H9 (cell line): ENCODE measurements around the gene SPEG. TPM values are rescaled to one million over a fixed set of nuclear protein-coding genes. Genes with fewer than 3 reads are reported as not detected.

Experiments
- DNase-seq: peaks from one replicate; pipeline ENCODE4 v3.0.0-alpha.2; 2017
- H2AFZ ChIP-seq: one replicate; pipeline ENCODE4 v1.6.1; 2013; ENCODE audit warnings: mild to moderate bottlenecking, low read length, control low read depth, moderate library complexity
- H2AK5ac ChIP-seq: 2 replicates; pipeline ENCODE4 v1.6.1; 2013; ENCODE audit warnings: low read length, control low read depth, mixed read lengths; ENCODE audit not compliant: insufficient read length
- H2BK120ac ChIP-seq: one replicate; pipeline ENCODE4 v1.6.1; 2013; ENCODE audit warnings: low read depth, mild to moderate bottlenecking, low read length, control low read depth, inconsistent platforms; ENCODE audit not compliant: poor library complexity, severe bottlenecking
- H2BK12ac ChIP-seq: 2 replicates; pipeline ENCODE4 v1.6.1; 2013; ENCODE audit warnings: low read length, control low read depth, mixed read lengths, low read depth; ENCODE audit not compliant: insufficient read length
- H2BK15ac ChIP-seq: 2 replicates; pipeline ENCODE4 v1.6.1; 2013; ENCODE audit warnings: low read depth, low read length, control low read depth
- H2BK20ac ChIP-seq: one replicate; pipeline ENCODE4 v1.6.1; 2013; ENCODE audit warnings: low read depth, mild to moderate bottlenecking, low read length, control low read depth, inconsistent platforms; ENCODE audit not compliant: poor library complexity, severe bottlenecking
- H2BK5ac ChIP-seq: 2 replicates; pipeline ENCODE4 v1.6.1; 2013; ENCODE audit warnings: low read length, control low read depth, mixed read lengths; ENCODE audit not compliant: insufficient read length
- H3K14ac ChIP-seq: 2 replicates; pipeline ENCODE4 v1.6.1; 2013; ENCODE audit warnings: low read length, control low read depth; ENCODE audit not compliant: insufficient read depth
- H3K18ac ChIP-seq: 2 replicates; pipeline ENCODE4 v1.6.1; 2013; ENCODE audit warnings: low read depth, mild to moderate bottlenecking, mixed read lengths, low read length, control low read depth; ENCODE audit not compliant: insufficient read length
- H3K23ac ChIP-seq: 2 replicates; pipeline ENCODE4 v1.6.1; 2013; ENCODE audit warnings: low read length, control low read depth, mixed read lengths, low read depth; ENCODE audit not compliant: insufficient read length
- H3K23me2 ChIP-seq: 2 replicates; pipeline ENCODE4 v1.6.1; 2013; ENCODE audit warnings: low read depth, mild to moderate bottlenecking, mixed read lengths, low read length, control low read depth; ENCODE audit not compliant: insufficient read length, poor library complexity, severe bottlenecking
- H3K27ac ChIP-seq: 2 replicates; pipeline ENCODE4 v1.5.1; 2013; ENCODE audit warnings: low read length, control low read depth, mixed read lengths, low read depth; ENCODE audit not compliant: insufficient read length
- H3K27me3 ChIP-seq: 2 replicates; pipeline ENCODE4 v1.6.1; 2013; ENCODE audit warnings: low read length, control low read depth, inconsistent platforms; ENCODE audit not compliant: insufficient read depth
- H3K4ac ChIP-seq: 2 replicates; pipeline ENCODE4 v1.6.1; 2013; ENCODE audit warnings: low read depth, mild to moderate bottlenecking, control low read depth, inconsistent platforms, low read length, moderate library complexity
- H3K4me1 ChIP-seq: 2 replicates; pipeline ENCODE4 v1.6.1; 2013; ENCODE audit warnings: low read length, control low read depth, inconsistent platforms; ENCODE audit not compliant: insufficient read depth
- H3K4me2 ChIP-seq: 2 replicates; pipeline ENCODE4 v1.6.1; 2013; ENCODE audit warnings: low read length, control low read depth, mixed read lengths; ENCODE audit not compliant: insufficient read length, insufficient read depth
- H3K56ac ChIP-seq: 2 replicates; pipeline ENCODE4 v1.6.1; 2013; ENCODE audit warnings: low read depth, mild to moderate bottlenecking, mixed read lengths, low read length, control low read depth; ENCODE audit not compliant: insufficient read length
- H3K79me1 ChIP-seq: 2 replicates; pipeline ENCODE4 v1.6.1; 2013; ENCODE audit warnings: low read depth, mild to moderate bottlenecking, moderate library complexity, low read length, control low read depth, inconsistent platforms; ENCODE audit not compliant: insufficient read depth, poor library complexity, severe bottlenecking
- H3K79me2 ChIP-seq: 2 replicates; pipeline ENCODE4 v1.6.1; 2013; ENCODE audit warnings: low read length, control low read depth, inconsistent platforms; ENCODE audit not compliant: insufficient read depth
- H3K9ac ChIP-seq: 2 replicates; pipeline ENCODE4 v1.6.1; 2013; ENCODE audit warnings: low read length, control low read depth, mixed read lengths; ENCODE audit not compliant: insufficient read length; ENCODE audit errors: extremely low read depth
- H3K9me3 ChIP-seq: one replicate; pipeline ENCODE4 v1.6.1; 2013; ENCODE audit warnings: low read depth, low read length, inconsistent platforms; ENCODE audit not compliant: control insufficient read depth
- H3T11ph ChIP-seq: one replicate; pipeline ENCODE4 v1.6.1; 2013; ENCODE audit warnings: mild to moderate bottlenecking, low read length, control low read depth, inconsistent platforms
- H4K20me1 ChIP-seq: one replicate; pipeline ENCODE4 v1.6.1; 2013; ENCODE audit not compliant: control insufficient read depth, insufficient read length, insufficient read depth
- H4K5ac ChIP-seq: 2 replicates; pipeline ENCODE4 v1.6.1; 2013; ENCODE audit warnings: low read depth, mild to moderate bottlenecking, mixed read lengths, low read length, control low read depth; ENCODE audit not compliant: insufficient read length
- H4K8ac ChIP-seq: replicated peaks from 2 replicates; pipeline ENCODE4 v1.6.1; 2013; ENCODE audit warnings: low read length, control low read depth, mixed read lengths, low read depth; ENCODE audit not compliant: insufficient read length
- H4K91ac ChIP-seq: 2 replicates; pipeline ENCODE4 v1.6.1; 2013; ENCODE audit warnings: low read depth, mild to moderate bottlenecking, moderate library complexity, mixed read lengths, low read length, control low read depth; ENCODE audit not compliant: insufficient read length
- H3K27ac Mint-ChIP-seq, 3 experiments: 2 replicates in 2 of 3; 3 replicates in 1 of 3; pipeline ENCODE4 v1.8.0; 2020 to 2021; ENCODE audit warnings: mixed read lengths in 3 of 3, mild to moderate bottlenecking in 1 of 3, moderate library complexity in 1 of 3
- H3K27me3 Mint-ChIP-seq: 2 replicates; pipeline ENCODE4 v1.8.0; 2021; ENCODE audit warnings: low read depth, mild to moderate bottlenecking, moderate library complexity, mixed read lengths
- H3K36me3 Mint-ChIP-seq, 3 experiments: 2 replicates in 2 of 3; 3 replicates in 1 of 3; pipeline ENCODE4 v1.8.0; 2020 to 2021; ENCODE audit warnings: low read depth in 3 of 3, mixed read lengths in 3 of 3; ENCODE audit not compliant: insufficient read depth in 1 of 3
- H3K4me1 Mint-ChIP-seq, 2 experiments: 2 replicates each; pipeline ENCODE4 v1.8.0; 2020; ENCODE audit warnings: mixed read lengths in 2 of 2
- H3K4me3 Mint-ChIP-seq, 2 experiments: 2 replicates in 1 of 2; 3 replicates in 1 of 2; pipeline ENCODE4 v1.8.0; 2020 to 2021; ENCODE audit warnings: mild to moderate bottlenecking in 2 of 2, mixed read lengths in 2 of 2, moderate library complexity in 1 of 2
- H3K9me3 Mint-ChIP-seq, 2 experiments: 2 replicates in 1 of 2; 3 replicates in 1 of 2; pipeline ENCODE4 v1.8.0; 2020; ENCODE audit warnings: mild to moderate bottlenecking in 2 of 2, mixed read lengths in 2 of 2, moderate library complexity in 1 of 2
- WGBS: extraction: QIAGEN DNeasy Blood & Tissue Kit; methylation state at CpG from one replicate; pipeline ENCODE4 v1.1.7; 2013; ENCODE audit warnings: missing lambda C conversion rate, low lambda C conversion rate, mixed read lengths; ENCODE audit not compliant: insufficient read length; ENCODE audit errors: extremely low coverage; 5-methylcytosine and 5-hydroxymethylcytosine counted together
- total RNA-seq: library from RNA; stranded (reverse); gene quantifications from 2 replicates; pipeline ENCODE4 v1.2.1, GENCODE V29; 2021
- TF ChIP-seq, protein P1 (sequence below): fragments of 200-600 bp; sonication (generic); conservative IDR thresholded peaks from 3 replicates; pipeline ENCODE4 v1.8.0; 2021; ENCODE audit warnings: antibody characterized with exemption, mild to moderate bottlenecking

SPEG gene
- total RNA-seq, 1 experiment from 2014 or later: 23.7 TPM

DNA sequence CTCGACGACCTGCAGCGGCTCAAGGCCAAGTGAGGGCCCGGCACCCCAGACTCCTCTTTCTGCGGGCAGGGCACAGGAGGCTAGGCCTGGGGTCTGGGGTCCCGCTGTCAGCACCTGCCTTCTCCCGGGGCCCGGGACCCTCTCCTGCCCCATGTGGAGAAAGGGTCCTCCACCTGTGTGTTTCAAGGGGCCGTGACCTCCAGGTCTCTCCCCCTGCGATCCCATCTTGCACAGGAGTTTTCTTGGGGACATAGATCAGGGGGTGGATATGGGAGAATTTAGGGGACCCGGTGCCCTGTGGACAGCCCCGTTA is 15.7 kb upstream of the SPEG start:
- H3K9ac ChIP-seq: no peak overlapping the region
- no peak overlapping the region for H3K4ac ChIP-seq
- DNase-seq: no peak
- no CpG with 5 or more reads among the region's 12 CpGs for WGBS
- no peaks in the 10 kb centered on the region for H4K20me1 ChIP-seq
- H3T11ph ChIP-seq: no peak overlapping the region
- no peak overlapping the region for H3K18ac ChIP-seq
- H4K91ac ChIP-seq: no peak overlapping the region
- no peak overlapping the region for H2BK12ac ChIP-seq
- no peak overlapping the region for H2AK5ac ChIP-seq
- H3K4me2 ChIP-seq: no peak overlapping the region
- no peak overlapping the region for H2BK5ac ChIP-seq
- H2BK20ac ChIP-seq: no peak overlapping the region
- no peak overlapping the region for H3K27ac Mint-ChIP-seq
- no peaks in the 10 kb centered on the region for H3K9me3 ChIP-seq
- no peak overlapping the region for H3K56ac ChIP-seq
- no peak overlapping the region for H2AFZ ChIP-seq
- H3K9me3 Mint-ChIP-seq: no peaks in the 10 kb centered on the region
- H3K14ac ChIP-seq: no peak overlapping the region; the same call in 1 of the 2 replicates
- no peaks in the 10 kb centered on the region for H3K23me2 ChIP-seq
- H3K4me1 Mint-ChIP-seq: peaks cover 31 to 35% of the 10 kb centered on the region in 2 experiments
- H4K5ac ChIP-seq: no peak overlapping the region
- TF ChIP-seq, protein P1, sequence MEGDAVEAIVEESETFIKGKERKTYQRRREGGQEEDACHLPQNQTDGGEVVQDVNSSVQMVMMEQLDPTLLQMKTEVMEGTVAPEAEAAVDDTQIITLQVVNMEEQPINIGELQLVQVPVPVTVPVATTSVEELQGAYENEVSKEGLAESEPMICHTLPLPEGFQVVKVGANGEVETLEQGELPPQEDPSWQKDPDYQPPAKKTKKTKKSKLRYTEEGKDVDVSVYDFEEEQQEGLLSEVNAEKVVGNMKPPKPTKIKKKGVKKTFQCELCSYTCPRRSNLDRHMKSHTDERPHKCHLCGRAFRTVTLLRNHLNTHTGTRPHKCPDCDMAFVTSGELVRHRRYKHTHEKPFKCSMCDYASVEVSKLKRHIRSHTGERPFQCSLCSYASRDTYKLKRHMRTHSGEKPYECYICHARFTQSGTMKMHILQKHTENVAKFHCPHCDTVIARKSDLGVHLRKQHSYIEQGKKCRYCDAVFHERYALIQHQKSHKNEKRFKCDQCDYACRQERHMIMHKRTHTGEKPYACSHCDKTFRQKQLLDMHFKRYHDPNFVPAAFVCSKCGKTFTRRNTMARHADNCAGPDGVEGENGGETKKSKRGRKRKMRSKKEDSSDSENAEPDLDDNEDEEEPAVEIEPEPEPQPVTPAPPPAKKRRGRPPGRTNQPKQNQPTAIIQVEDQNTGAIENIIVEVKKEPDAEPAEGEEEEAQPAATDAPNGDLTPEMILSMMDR: no peak
- no peaks in the 10 kb centered on the region; a peak in 1 of 7 replicates for H3K36me3 Mint-ChIP-seq
- no peaks in the 10 kb centered on the region; the same call in 1 of the 2 replicates for H3K27me3 ChIP-seq
- H4K8ac ChIP-seq: no peak overlapping the region
- H2BK15ac ChIP-seq: no peak overlapping the region
- no peak overlapping the region for H2BK120ac ChIP-seq
- no peak overlapping the region for H3K4me3 Mint-ChIP-seq
- H3K79me1 ChIP-seq: no peaks in the 10 kb centered on the region
- peaks cover 25% of the 10 kb centered on the region for H3K27me3 Mint-ChIP-seq
- H3K4me1 ChIP-seq: peaks cover 13% of the 10 kb centered on the region; the same call in 1 of the 2 replicates
- H3K27ac ChIP-seq: no peak overlapping the region
- H3K79me2 ChIP-seq: no peaks in the 10 kb centered on the region
- no peak overlapping the region for H3K23ac ChIP-seq
